ENCODE data around the gene RWDD3. TPM values are rescaled to one million over a fixed set of nuclear protein-coding genes. Genes with fewer than 3 reads are reported as not detected.

Gene RWDD3
- total RNA-seq, 2 donors from 2014 or later: 8.0 to 9.2 TPM

DNA sequence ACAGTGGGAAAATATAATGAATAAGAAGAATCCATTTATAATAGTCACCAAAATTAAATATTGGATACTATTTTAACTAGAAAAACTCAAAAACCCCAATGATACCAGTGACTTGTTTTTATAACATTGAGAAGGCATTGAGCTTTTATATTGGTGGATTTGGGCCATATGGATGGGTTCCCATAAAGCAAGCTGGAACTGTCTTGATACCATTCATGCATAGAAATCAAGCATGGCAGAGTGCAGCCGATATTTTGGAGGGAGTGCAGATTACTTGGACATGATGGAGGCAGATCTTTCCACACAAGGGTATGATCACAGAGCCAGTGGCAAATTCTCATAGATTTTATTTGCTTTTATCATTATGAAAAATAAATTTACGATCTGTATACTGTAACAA is 3.8 kb upstream of the RWDD3 start:
- Histone ChIP-seq H3K9me3 (no peaks in the 10 kb centered on the region), H3K27ac (peak overlapping the region; percentile 20 to 96), H3K27me3 (no peaks in the 10 kb centered on the region), H3K4me1 (peaks cover 0 to 38% of the 10 kb centered on the region in 2 donors), H3K36me3 (no peaks in the 10 kb centered on the region), H3K4me3 (no peak overlapping the region)
- TF ChIP-seq, protein P1, sequence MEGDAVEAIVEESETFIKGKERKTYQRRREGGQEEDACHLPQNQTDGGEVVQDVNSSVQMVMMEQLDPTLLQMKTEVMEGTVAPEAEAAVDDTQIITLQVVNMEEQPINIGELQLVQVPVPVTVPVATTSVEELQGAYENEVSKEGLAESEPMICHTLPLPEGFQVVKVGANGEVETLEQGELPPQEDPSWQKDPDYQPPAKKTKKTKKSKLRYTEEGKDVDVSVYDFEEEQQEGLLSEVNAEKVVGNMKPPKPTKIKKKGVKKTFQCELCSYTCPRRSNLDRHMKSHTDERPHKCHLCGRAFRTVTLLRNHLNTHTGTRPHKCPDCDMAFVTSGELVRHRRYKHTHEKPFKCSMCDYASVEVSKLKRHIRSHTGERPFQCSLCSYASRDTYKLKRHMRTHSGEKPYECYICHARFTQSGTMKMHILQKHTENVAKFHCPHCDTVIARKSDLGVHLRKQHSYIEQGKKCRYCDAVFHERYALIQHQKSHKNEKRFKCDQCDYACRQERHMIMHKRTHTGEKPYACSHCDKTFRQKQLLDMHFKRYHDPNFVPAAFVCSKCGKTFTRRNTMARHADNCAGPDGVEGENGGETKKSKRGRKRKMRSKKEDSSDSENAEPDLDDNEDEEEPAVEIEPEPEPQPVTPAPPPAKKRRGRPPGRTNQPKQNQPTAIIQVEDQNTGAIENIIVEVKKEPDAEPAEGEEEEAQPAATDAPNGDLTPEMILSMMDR (IDR thresholded peaks at IDR 0.05): no peak
- no peak for DNase-seq (ENCODE audit: low spot score)

DNA sequence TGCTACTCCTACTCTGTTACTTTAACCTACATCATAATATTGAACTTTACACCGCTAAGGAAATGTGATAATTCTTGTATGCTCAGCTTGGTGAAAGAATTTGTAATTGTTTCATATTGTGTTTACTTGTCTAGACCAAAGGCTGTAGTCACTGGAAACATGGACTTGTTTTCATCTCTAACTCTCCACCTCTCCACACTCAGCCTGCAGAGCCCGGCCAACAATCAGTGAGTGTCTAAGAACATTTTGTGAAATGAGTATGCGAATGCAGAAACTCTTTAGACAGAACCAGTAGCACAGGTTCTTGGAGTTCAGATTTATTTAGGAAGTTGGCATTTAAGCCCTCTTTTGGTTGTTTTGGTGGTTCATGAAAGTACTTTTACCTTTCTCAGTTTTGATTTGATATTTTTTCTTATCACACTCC is 3.2 kb upstream of the RWDD3 start:
- no peaks in the 10 kb centered on the region for H3K27me3 ChIP-seq
- H3K4me3 ChIP-seq: no peak overlapping the region
- TF ChIP-seq, protein P1 (IDR thresholded peaks at IDR 0.05): no peak
- H3K27ac ChIP-seq: peak overlapping the region; percentile 20 to 96
- DNase-seq (ENCODE audit: low spot score): no peak
- H3K9me3 ChIP-seq: no peaks in the 10 kb centered on the region
- no peaks in the 10 kb centered on the region for H3K36me3 ChIP-seq
- H3K4me1 ChIP-seq: peaks cover 0 to 42% of the 10 kb centered on the region in 2 donors

DNA sequence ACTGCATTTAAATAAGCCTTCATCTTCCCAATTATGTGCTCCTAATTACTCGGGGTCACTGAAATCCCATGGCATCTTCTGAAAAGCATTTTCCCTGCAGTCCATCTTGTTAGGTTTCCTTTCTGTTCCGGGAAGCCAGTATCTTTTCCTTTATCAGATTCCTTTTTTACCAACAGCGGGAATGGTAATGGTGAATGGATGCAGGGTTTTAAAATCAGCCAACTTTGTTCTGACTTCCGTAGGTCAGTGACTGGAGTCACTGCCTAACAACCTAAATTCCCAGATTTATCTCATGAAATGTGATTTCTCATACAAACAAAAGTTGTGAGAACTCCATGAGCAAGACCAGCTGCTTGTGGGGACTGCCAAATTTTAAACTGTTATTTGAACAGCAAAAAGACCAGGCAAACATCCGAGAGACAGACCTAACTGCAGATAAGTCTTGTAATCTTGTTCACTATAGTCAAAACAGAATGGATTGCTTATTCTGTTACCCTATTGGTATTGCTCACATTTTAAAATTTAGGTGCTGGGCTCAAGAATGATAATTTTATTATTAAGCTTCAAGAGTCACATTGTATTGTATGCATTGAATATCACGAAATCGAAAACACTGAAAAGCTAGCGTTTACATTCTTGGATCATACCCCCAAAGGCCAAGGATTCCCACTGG is 1.2 kb upstream of the RWDD3 start:
- peaks cover 0 to 51% of the 10 kb centered on the region in 2 donors for H3K4me1 ChIP-seq
- peak overlapping the region; percentile 89 to 92 for H3K4me3 ChIP-seq

DNA sequence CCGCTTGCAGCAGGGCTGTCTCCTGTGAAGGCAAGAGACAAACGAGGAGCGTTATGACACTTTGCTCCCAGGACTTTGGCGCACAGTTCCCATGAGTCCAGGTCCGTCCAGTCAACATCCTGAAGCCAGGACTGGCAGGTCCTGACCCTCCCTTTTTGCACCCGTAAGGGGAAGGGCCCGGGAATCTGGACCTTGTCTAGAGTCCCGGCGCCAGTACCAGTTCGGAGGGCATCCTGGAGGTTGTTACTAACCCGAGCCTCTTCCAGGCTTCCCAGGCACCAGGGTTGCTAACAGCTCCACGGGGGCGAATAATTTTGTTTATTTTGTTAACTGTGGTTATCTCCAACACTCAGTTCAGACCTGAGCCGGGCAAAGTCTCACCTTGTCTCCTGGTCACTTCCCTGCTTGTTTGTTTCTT is 682 bp upstream of the RWDD3 start:
- H3K4me1 ChIP-seq: peaks cover 0 to 51% of the 10 kb centered on the region in 2 donors
- peak; percentile 67 for DNase-seq (ENCODE audit: low spot score)
- H3K4me3 ChIP-seq: peak overlapping the region; percentile 89 to 92
- no peaks in the 10 kb centered on the region for H3K27me3 ChIP-seq
- H3K9me3 ChIP-seq: no peaks in the 10 kb centered on the region
- TF ChIP-seq, protein P1 (IDR thresholded peaks at IDR 0.05): no peak
- no peaks in the 10 kb centered on the region for H3K36me3 ChIP-seq
- H3K27ac ChIP-seq: peak overlapping the region; percentile 92 to 96

More for the DNA sequence above, 1.2 kb upstream of the RWDD3 start:
- TF ChIP-seq, protein P1 (IDR thresholded peaks at IDR 0.05): no peak
- Histone ChIP-seq H3K9me3 (no peaks in the 10 kb centered on the region), H3K36me3 (no peaks in the 10 kb centered on the region), H3K27ac (peak overlapping the region; percentile 92 to 96), H3K27me3 (no peaks in the 10 kb centered on the region)
- no peak for DNase-seq (ENCODE audit: low spot score)

DNA sequence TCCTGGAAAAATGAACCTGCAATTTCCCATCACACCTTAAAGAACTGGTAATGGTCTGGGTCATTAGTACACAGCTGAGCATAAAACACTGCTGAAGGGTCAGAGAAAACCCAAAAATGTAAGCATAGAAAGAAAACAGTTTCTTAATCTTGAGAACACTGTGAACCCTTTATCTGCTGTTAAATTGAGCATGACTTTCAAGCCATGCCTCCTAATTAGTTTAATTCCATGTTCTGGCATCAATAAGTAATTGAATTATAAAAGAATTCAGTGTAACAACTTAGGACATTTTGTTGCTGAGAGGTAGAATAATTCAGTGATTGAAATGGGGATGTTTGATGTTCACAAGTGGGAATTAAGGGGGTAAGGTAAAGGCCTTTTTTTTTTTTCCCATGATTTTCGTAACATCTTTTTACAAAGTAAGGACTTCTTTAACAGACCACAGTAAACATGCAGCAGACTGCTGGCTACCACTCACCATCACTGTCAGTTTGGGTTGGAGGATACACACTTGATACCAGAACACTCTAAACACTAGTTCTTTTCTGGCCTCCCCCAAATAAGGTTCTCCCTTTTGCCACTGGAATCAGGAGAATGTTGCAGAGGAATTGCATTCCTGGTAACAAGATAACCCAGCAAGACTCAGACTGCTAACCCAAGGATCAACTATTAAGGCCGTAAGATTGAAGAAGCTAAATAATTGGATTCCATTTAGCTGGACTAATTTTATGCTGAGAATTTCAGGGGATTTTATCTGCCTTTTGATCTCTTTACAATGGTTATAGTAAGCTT is 3.0 kb downstream of the RWDD3 start:
- no peaks in the 10 kb centered on the region for H3K27me3 ChIP-seq
- peaks cover 0 to 39% of the 10 kb centered on the region in 2 donors for H3K4me1 ChIP-seq
- peak overlapping the region in 1 of 2 donors; percentile 19 for H3K27ac ChIP-seq
- peaks cover 16% of the 10 kb centered on the region for H3K36me3 ChIP-seq
- DNase-seq (ENCODE audit: low spot score): no peak
- H3K9me3 ChIP-seq: peaks cover 0 to 2% of the 10 kb centered on the region in 2 donors
- TF ChIP-seq, protein P1 (IDR thresholded peaks at IDR 0.05): no peak
- H3K4me3 ChIP-seq: no peak overlapping the region
